Activated B cell treated with CpG ODN at 0.5 μM for 24 hours (primary cell): ENCODE measurements around the gene CAMTA1. TPM values are rescaled to one million over a fixed set of nuclear protein-coding genes. Genes with fewer than 3 reads are reported as not detected.

Experiments used
- ATAC-seq: fragments of 200-7000 bp; cut with Tn5 transposase; one replicate; pipeline ENCODE4 v1.10.0; 2021; ENCODE audit warnings: low read depth, mild to moderate bottlenecking, moderate library complexity
- CTCF ChIA-PET: fragments of 350-600 bp; sonication (Branson Sonifier 250); formaldehyde crosslinking; loops from one replicate; lab custom pipeline; 2021; ENCODE audit warnings: antibody characterized with exemption; lab: Charles Lee
- POLR2A ChIA-PET: fragments of 350-600 bp; sonication (Branson Sonifier 250); formaldehyde crosslinking; loops from one replicate; lab custom pipeline; 2021; ENCODE audit warnings: antibody characterized with exemption; lab: Charles Lee
- DNase-seq: peaks from one replicate; pipeline ENCODE4 v3.0.0; 2022
- H3K27ac Mint-ChIP-seq: one replicate; pipeline ENCODE4 v1.8.0; 2020; ENCODE audit warnings: mixed read lengths
- H3K27me3 Mint-ChIP-seq: one replicate; pipeline ENCODE4 v1.8.0; 2021; ENCODE audit warnings: mixed read lengths
- H3K36me3 Mint-ChIP-seq: one replicate; pipeline ENCODE4 v1.8.0; 2021; ENCODE audit warnings: low read depth, mixed read lengths
- H3K4me1 Mint-ChIP-seq: one replicate; pipeline ENCODE4 v1.8.0; 2021; ENCODE audit warnings: mixed read lengths
- H3K4me3 Mint-ChIP-seq: one replicate; pipeline ENCODE4 v1.8.0; 2020; ENCODE audit warnings: mild to moderate bottlenecking, mixed read lengths
- H3K9me3 Mint-ChIP-seq: one replicate; pipeline ENCODE4 v1.8.0; 2020; ENCODE audit warnings: mixed read lengths
- CTCF ChIP-seq: fragments of 200-600 bp; IDR thresholded peaks from one replicate; pipeline ENCODE4 v1.8.0; 2022; ENCODE audit warnings: antibody characterized with exemption, mild to moderate bottlenecking
- intact Hi-C: fragments of 100-400 bp; cut with micrococcal nuclease; formaldehyde crosslinking; loops from one replicate; pipeline ENCODE4 v1.15.1; 2024
- total RNA-seq: library from RNA; stranded (reverse); gene quantifications from 2 replicates; pipeline ENCODE4 v1.2.3, GENCODE V29; 2022

Gene CAMTA1
- total RNA-seq, 1 donor from 2014 or later: 49.8 TPM

GRCh38 chr1:7086106-7086505 is 300.9 kb downstream of the CAMTA1 start:
- Mint-ChIP-seq H3K36me3 (no peaks in the 10 kb centered on the region), H3K4me3 (no peak overlapping the region), H3K4me1 (no peaks in the 10 kb centered on the region), H3K27me3 (peaks cover 2% of the 10 kb centered on the region), H3K9me3 (no peaks in the 10 kb centered on the region), H3K27ac (no peak overlapping the region)
- DNase-seq: no peak
- no peak for ATAC-seq
- ChIA-PET POLR2A (no interaction called here), CTCF (no interaction called here)
- TF ChIP-seq CTCF: no peak
- intact Hi-C loops: no loop called here

DNA sequence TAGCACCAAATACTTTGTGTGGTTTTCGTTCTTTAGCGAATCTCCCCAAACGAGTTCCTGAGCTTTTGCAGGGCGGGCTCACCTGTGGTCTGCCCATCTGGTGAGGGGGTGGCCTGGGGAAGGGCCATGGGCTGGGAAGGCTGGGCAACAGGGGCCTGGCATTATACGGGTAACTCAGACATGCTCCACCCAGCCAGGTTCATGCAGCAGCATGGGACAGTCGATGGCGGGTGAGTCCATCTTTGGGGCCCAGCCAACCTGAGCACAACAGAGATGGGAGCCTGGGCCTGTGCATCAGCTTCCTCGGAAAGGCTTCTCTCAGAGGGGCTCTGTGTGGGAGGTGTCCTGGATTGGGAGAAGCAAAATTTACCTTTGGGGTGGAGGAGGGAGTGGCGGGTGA is 302.6 kb downstream of the CAMTA1 start:
- no peak for TF ChIP-seq CTCF
- DNase-seq (no peak), ATAC-seq (no peak)
- H3K4me1 Mint-ChIP-seq: no peaks in the 10 kb centered on the region
- H3K27me3 Mint-ChIP-seq: peaks cover 2% of the 10 kb centered on the region
- intact Hi-C loops: no loop called here
- ChIA-PET POLR2A (no interaction called here), CTCF (no interaction called here)
- H3K27ac Mint-ChIP-seq: no peak overlapping the region
- H3K36me3 Mint-ChIP-seq: no peaks in the 10 kb centered on the region
- H3K4me3 Mint-ChIP-seq: no peak overlapping the region
- no peaks in the 10 kb centered on the region for H3K9me3 Mint-ChIP-seq

DNA sequence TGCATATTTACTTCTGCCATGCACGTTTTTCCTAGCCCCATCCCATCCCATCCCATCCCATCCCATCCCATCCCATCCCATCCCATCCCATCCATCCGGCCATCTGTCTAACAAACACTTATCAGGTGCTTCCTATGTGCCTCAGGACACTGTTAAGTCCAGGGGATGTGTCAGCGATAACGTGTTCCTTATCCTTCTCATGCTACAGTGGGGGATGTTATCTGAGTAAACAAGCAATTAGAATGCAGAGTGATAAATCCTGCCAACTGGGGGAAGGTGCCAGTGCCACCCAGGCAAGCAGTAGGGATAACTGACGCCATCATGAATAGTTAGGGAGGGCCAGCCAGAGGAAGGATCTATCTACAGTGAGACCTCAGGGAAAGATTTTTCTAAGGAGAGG is 304.2 kb downstream of the CAMTA1 start:
- ChIA-PET CTCF (no interaction called here), POLR2A (no interaction called here)
- no peak overlapping the region for H3K27ac Mint-ChIP-seq
- DNase-seq: no peak
- intact Hi-C loops: no loop called here
- no peak for ATAC-seq
- no peaks in the 10 kb centered on the region for H3K4me1 Mint-ChIP-seq
- H3K36me3 Mint-ChIP-seq: no peaks in the 10 kb centered on the region
- H3K9me3 Mint-ChIP-seq: no peaks in the 10 kb centered on the region
- no peak overlapping the region for H3K4me3 Mint-ChIP-seq
- peaks cover 2% of the 10 kb centered on the region for H3K27me3 Mint-ChIP-seq
- TF ChIP-seq CTCF: no peak

DNA sequence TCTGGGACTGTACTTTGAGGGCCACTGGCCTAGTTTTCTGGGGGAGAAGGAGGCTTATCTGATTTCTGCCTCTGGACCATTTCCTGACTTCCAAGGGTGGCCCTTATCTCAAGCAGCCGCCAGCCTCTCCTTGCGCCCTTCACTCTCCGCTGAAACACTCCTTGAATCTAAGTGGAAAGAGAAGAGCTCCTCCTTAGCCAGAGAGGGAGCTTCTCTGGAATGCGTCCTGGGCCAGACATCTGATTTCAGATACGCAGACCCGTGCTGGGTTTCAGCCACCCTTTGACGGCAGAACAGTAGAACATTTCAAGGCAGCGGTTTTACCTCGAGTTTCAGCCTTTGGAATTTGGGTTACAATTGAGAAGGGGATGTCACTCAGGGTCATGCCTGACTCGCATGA is 308.0 kb downstream of the CAMTA1 start:
- intact Hi-C loops: no loop called here
- TF ChIP-seq CTCF: no peak
- Mint-ChIP-seq H3K27ac (no peak overlapping the region), H3K9me3 (no peaks in the 10 kb centered on the region), H3K4me3 (no peak overlapping the region), H3K4me1 (no peaks in the 10 kb centered on the region), H3K27me3 (peaks cover 2% of the 10 kb centered on the region), H3K36me3 (no peaks in the 10 kb centered on the region)
- ChIA-PET CTCF (no interaction called here), POLR2A (no interaction called here)
- no peak for ATAC-seq
- no peak for DNase-seq

DNA sequence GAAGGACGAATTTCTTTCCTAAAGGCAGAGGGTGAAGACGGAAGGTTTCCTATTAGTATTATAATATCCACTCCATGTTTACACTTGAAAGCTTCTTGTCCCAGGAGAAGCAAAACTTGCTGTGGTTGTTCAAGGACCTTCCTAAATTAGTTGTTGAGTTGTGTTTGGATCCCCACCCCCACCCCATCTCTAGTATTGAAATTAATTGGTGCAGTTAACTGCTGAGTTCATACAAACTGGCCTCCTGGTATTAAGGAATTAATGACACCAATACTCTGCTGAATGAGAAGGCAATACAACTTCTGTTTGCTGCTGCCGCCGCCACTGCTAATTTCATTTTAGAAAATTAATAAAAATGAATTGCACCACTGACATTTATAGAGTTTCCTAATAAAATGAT is 308.8 kb downstream of the CAMTA1 start:
- no peak for DNase-seq
- no peak overlapping the region for H3K4me3 Mint-ChIP-seq
- H3K36me3 Mint-ChIP-seq: no peaks in the 10 kb centered on the region
- no peak for ATAC-seq
- intact Hi-C loops: no loop called here
- TF ChIP-seq CTCF: no peak
- CTCF ChIA-PET: no interaction called here
- no peaks in the 10 kb centered on the region for H3K4me1 Mint-ChIP-seq
- H3K9me3 Mint-ChIP-seq: no peaks in the 10 kb centered on the region
- H3K27me3 Mint-ChIP-seq: peaks cover 2% of the 10 kb centered on the region
- H3K27ac Mint-ChIP-seq: no peak overlapping the region
- POLR2A ChIA-PET: no interaction called here
